Measurements from ENCODE around the gene ANKRD22.

Gene ANKRD22

GRCh38 chr10:88813200-88813599 lies 38.4 kb downstream of the ANKRD22 start:
- no peaks in the 10 kb centered on the region for H3K79me2 ChIP-seq (ENCODE audit: insufficient read depth, low read length)
- H3K27ac ChIP-seq (ENCODE audit: low read length), result no peak overlapping the region
- H3K9ac ChIP-seq (ENCODE audit: low read depth, low read length), result no peak overlapping the region
- no peaks in the 10 kb centered on the region for H3K4me1 ChIP-seq (ENCODE audit: insufficient read depth, low read length)
- H4K20me1 ChIP-seq (ENCODE audit: insufficient read depth, low read length), result no peaks in the 10 kb centered on the region
- no peak for DNase-seq
- ATAC-seq (ENCODE audit: insufficient read depth, low read depth), result no peak
- H2AFZ ChIP-seq (ENCODE audit: low read depth, low read length), result no peak overlapping the region
- peaks cover 16% of the 10 kb centered on the region for H3K27me3 ChIP-seq (ENCODE audit: insufficient read depth, low read length, poor library complexity)
- no peak for TF ChIP-seq CTCF (IDR thresholded peaks at IDR 0.05; ENCODE audit: borderline replicate concordance, extremely low read depth, low read length, poor library complexity, severe bottlenecking)
- TF ChIP-seq EZH2 (IDR thresholded peaks at IDR 0.05; ENCODE audit: borderline replicate concordance, low read depth, low read length, severe bottlenecking), result no peak
- H3K9me3 ChIP-seq (ENCODE audit: insufficient read depth, low read length, severe bottlenecking), result no peaks in the 10 kb centered on the region
- no peaks in the 10 kb centered on the region for H3K36me3 ChIP-seq (ENCODE audit: insufficient read depth, low read length)
- H3K4me2 ChIP-seq (ENCODE audit: insufficient read depth, low read length), result no peak overlapping the region
- H3K4me3 ChIP-seq (ENCODE audit: low read depth in 1 of 2, low read length in 2 of 2), result no peak overlapping the region

GRCh38 chr10:88810196-88810961 lies 41.3 kb downstream of the ANKRD22 start:
- no peak overlapping the region for H3K27ac ChIP-seq (ENCODE audit: low read length)
- no peaks in the 10 kb centered on the region for H3K36me3 ChIP-seq (ENCODE audit: insufficient read depth, low read length)
- H3K4me2 ChIP-seq (ENCODE audit: insufficient read depth, low read length), result no peak overlapping the region
- DNase-seq (peak; percentile 54), ATAC-seq (ENCODE audit: insufficient read depth, low read depth) (peak; percentile 93)
- H3K4me1 ChIP-seq (ENCODE audit: insufficient read depth, low read length), result no peaks in the 10 kb centered on the region
- H3K27me3 ChIP-seq (ENCODE audit: insufficient read depth, low read length, poor library complexity), result peaks cover 4% of the 10 kb centered on the region
- no peaks in the 10 kb centered on the region for H3K79me2 ChIP-seq (ENCODE audit: insufficient read depth, low read length)
- H3K9me3 ChIP-seq (ENCODE audit: insufficient read depth, low read length, severe bottlenecking), result no peaks in the 10 kb centered on the region
- H3K9ac ChIP-seq (ENCODE audit: low read depth, low read length), result no peak overlapping the region
- TF ChIP-seq CTCF (IDR thresholded peaks at IDR 0.05; ENCODE audit: borderline replicate concordance, extremely low read depth, low read length, poor library complexity, severe bottlenecking), result peak; percentile 79
- TF ChIP-seq EZH2 (IDR thresholded peaks at IDR 0.05; ENCODE audit: borderline replicate concordance, low read depth, low read length, severe bottlenecking), result no peak
- H3K4me3 ChIP-seq (ENCODE audit: low read depth in 1 of 2, low read length in 2 of 2), result no peak overlapping the region
- H4K20me1 ChIP-seq (ENCODE audit: insufficient read depth, low read length), result no peaks in the 10 kb centered on the region
- H2AFZ ChIP-seq (ENCODE audit: low read depth, low read length), result no peak overlapping the region

- peaks cover 4% of the 10 kb centered on the region for H3K27me3 ChIP-seq (ENCODE audit: insufficient read depth, low read length, poor library complexity)
- no peak overlapping the region for H3K27ac ChIP-seq (ENCODE audit: low read length)
- TF ChIP-seq EZH2 (IDR thresholded peaks at IDR 0.05; ENCODE audit: borderline replicate concordance, low read depth, low read length, severe bottlenecking) (no peak), CTCF (IDR thresholded peaks at IDR 0.05; ENCODE audit: borderline replicate concordance, extremely low read depth, low read length, poor library complexity, severe bottlenecking) (no peak)
- H3K36me3 ChIP-seq (ENCODE audit: insufficient read depth, low read length), result no peaks in the 10 kb centered on the region
- H3K4me3 ChIP-seq (ENCODE audit: low read depth in 1 of 2, low read length in 2 of 2), result no peak overlapping the region
- ATAC-seq (ENCODE audit: insufficient read depth, low read depth) (no peak; the same call in 2 of the 3 replicates), DNase-seq (no peak)
- H2AFZ ChIP-seq (ENCODE audit: low read depth, low read length), result no peak overlapping the region
- H3K4me2 ChIP-seq (ENCODE audit: insufficient read depth, low read length), result no peak overlapping the region
- H3K4me1 ChIP-seq (ENCODE audit: insufficient read depth, low read length), result no peaks in the 10 kb centered on the region
- no peaks in the 10 kb centered on the region for H3K79me2 ChIP-seq (ENCODE audit: insufficient read depth, low read length)
- no peaks in the 10 kb centered on the region for H4K20me1 ChIP-seq (ENCODE audit: insufficient read depth, low read length)
- H3K9ac ChIP-seq (ENCODE audit: low read depth, low read length), result no peak overlapping the region
- H3K9me3 ChIP-seq (ENCODE audit: insufficient read depth, low read length, severe bottlenecking), result no peaks in the 10 kb centered on the region
Measured at GRCh38 chr10:88809621-88810020, 42.0 kb downstream of the ANKRD22 start.
